ENCODE measurements around the gene PRKAR1A. TPM values are rescaled to one million over a fixed set of nuclear protein-coding genes. Genes with fewer than 3 reads are reported as not detected.

The PRKAR1A gene
- total RNA-seq, 1 donor from 2014 or later: 265 TPM

DNA sequence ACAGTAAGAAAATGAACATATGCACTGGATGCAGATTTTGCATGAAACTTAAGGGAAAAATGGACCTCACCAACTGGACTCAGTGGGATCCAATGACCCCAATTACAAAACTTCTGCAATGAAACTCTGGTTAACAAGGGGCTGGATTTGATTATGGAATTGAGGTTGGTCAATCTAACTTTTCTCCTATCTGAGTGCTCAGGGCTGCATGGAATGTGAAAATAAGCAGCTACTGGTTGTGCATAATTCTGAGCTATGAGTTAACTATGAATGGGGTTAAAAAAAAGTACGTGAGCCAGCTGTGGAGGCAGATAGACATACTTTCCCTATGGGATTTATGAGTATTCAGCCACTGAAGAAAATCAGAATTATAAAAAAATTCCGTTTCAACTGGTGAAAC, 79.8 kb downstream of the PRKAR1A start:
- Mint-ChIP-seq H3K9me3 (no peaks in the 10 kb centered on the region), H3K27me3 (ENCODE audit: low read depth) (peaks cover 35% of the 10 kb centered on the region), H3K4me1 (ENCODE audit: low read depth) (no peaks in the 10 kb centered on the region), H3K36me3 (ENCODE audit: low read depth) (no peaks in the 10 kb centered on the region), H3K4me3 (ENCODE audit: low read depth) (no peak overlapping the region), H3K27ac (no peak overlapping the region)
- intact Hi-C loops (cut with micrococcal nuclease): no loop called here
- DNase-seq (ENCODE audit: low spot score): no peak

DNA sequence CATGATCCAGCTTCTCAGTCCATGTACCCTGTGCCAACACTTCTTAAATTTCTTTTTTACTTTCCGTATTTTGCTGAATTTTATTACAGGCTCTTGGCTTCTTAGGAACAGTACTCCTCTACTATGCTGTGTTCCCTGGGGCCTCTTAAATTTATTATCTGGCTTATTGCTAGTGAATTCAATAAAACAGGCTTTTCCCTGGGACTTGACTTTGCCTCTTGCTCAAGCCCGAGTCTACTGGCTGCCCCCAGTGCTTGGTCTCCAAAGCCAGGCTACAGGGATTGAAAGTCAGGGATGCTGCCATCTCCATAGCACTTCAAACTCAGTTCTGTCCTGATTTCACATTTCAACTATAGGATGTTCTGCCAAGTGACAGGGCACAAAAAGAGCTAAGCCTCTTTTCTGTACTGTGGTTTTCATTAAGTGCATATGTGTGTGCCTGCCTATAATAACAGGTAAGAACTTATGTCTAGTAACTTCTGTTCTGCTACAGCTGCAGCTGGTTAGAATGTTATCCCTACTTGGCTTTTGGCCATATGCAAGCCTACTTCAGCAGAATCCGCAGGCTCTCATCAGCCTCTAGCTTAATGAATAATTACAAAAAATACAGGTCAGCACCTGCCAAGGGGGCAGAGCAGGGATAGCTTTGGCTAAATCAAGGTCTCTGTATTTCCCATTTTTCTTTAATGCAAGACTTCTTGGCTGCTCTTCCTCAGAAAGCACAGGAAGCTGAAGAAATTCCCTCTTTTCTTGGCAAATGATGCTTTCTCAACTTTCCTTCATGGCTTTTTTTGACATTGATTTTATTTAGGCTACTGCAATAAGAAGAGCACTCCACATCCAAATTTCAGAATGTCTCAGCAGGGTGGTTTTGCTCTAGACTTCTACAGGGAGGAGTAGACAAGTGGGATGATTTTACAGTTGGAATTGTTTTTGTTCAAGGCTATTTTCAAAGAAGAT, 80.7 kb downstream of the PRKAR1A start:
- H3K36me3 Mint-ChIP-seq (ENCODE audit: low read depth): no peaks in the 10 kb centered on the region

DNA sequence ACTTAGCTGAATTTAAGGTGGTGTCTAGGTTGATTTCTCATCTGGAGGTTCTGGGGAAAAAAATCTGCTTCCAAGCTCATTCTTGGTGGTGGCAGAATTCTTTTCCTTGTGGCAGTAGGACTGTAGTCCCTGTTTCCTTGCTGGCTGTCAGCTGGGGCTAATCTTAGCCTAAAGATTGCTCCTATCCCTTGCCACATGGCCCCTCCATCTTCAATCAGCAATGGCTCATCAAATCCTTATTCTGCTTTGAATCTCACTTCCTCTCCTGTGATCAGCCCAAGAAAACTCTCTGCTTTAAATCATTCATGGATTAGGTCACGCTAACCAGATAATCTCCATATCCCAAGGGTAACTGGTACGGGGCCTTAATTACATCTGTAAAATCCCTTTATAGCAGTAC, 82.3 kb downstream of the PRKAR1A start:
- H3K36me3 Mint-ChIP-seq (ENCODE audit: low read depth): no peaks in the 10 kb centered on the region
- no peak overlapping the region for H3K27ac Mint-ChIP-seq
- intact Hi-C loops (cut with micrococcal nuclease): no loop called here
- H3K4me3 Mint-ChIP-seq (ENCODE audit: low read depth): no peak overlapping the region
- H3K27me3 Mint-ChIP-seq (ENCODE audit: low read depth): peaks cover 55% of the 10 kb centered on the region
- H3K4me1 Mint-ChIP-seq (ENCODE audit: low read depth): no peaks in the 10 kb centered on the region
- no peak for DNase-seq (ENCODE audit: low spot score)
- no peaks in the 10 kb centered on the region for H3K9me3 Mint-ChIP-seq

More for the DNA sequence above, 80.7 kb downstream of the PRKAR1A start:
- H3K4me3 Mint-ChIP-seq (ENCODE audit: low read depth): no peak overlapping the region
- no peak overlapping the region for H3K27ac Mint-ChIP-seq
- intact Hi-C loops (cut with micrococcal nuclease): no loop called here
- DNase-seq (ENCODE audit: low spot score): no peak
- H3K4me1 Mint-ChIP-seq (ENCODE audit: low read depth): no peaks in the 10 kb centered on the region
- peaks cover 42% of the 10 kb centered on the region for H3K27me3 Mint-ChIP-seq (ENCODE audit: low read depth)
- no peaks in the 10 kb centered on the region for H3K9me3 Mint-ChIP-seq

DNA sequence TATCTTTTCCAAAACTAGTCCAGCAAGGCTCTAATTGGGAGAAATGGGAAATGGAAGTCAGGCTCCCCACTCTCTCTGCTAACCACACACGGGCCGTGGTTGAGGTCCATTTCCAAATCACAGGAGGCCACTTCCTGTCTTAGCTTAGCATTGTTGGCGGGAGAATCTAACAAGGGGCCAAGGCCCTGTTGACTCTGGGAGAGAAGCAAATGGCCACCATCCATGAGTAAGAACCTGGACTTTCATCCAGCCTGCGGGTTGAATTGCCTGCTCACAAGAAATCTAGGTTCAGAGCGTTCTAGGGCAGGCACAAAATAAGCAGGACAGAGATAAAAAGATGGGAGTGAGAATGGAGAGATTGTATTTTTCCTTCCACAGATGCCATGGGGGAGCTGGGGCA, 83.3 kb downstream of the PRKAR1A start:
- intact Hi-C loops (cut with micrococcal nuclease): no loop called here
- H3K4me1 Mint-ChIP-seq (ENCODE audit: low read depth): peaks cover 2% of the 10 kb centered on the region
- H3K27ac Mint-ChIP-seq: no peak overlapping the region
- H3K9me3 Mint-ChIP-seq: no peaks in the 10 kb centered on the region
- peaks cover 59% of the 10 kb centered on the region for H3K27me3 Mint-ChIP-seq (ENCODE audit: low read depth)
- H3K36me3 Mint-ChIP-seq (ENCODE audit: low read depth): no peaks in the 10 kb centered on the region
- no peak overlapping the region for H3K4me3 Mint-ChIP-seq (ENCODE audit: low read depth)
- no peak for DNase-seq (ENCODE audit: low spot score)

DNA sequence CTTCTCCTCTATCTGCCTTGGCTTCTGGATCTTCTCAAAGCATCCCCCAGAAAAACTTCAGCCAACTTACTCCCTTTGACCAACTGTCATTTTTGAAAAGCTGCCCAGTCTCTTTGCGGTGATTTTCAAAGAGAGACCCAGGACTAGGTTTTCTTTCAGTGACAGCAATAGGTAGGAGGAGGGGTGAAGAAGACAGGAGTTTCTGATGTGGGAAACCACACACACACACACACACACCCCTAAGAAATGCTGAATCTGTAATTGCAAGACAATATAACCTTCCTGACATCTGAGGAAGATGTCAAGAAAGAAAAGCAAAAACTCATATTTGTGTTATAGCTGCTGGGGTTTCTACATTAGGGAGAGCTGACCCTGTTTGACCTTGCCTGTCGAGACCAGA, 83.8 kb downstream of the PRKAR1A start:
- H3K27me3 Mint-ChIP-seq (ENCODE audit: low read depth): peaks cover 59% of the 10 kb centered on the region
- no peak overlapping the region for H3K4me3 Mint-ChIP-seq (ENCODE audit: low read depth)
- no peaks in the 10 kb centered on the region for H3K9me3 Mint-ChIP-seq
- H3K4me1 Mint-ChIP-seq (ENCODE audit: low read depth): peaks cover 2% of the 10 kb centered on the region
- no peak for DNase-seq (ENCODE audit: low spot score)
- intact Hi-C loops (cut with micrococcal nuclease): no loop called here
- no peaks in the 10 kb centered on the region for H3K36me3 Mint-ChIP-seq (ENCODE audit: low read depth)
- H3K27ac Mint-ChIP-seq: no peak overlapping the region

DNA sequence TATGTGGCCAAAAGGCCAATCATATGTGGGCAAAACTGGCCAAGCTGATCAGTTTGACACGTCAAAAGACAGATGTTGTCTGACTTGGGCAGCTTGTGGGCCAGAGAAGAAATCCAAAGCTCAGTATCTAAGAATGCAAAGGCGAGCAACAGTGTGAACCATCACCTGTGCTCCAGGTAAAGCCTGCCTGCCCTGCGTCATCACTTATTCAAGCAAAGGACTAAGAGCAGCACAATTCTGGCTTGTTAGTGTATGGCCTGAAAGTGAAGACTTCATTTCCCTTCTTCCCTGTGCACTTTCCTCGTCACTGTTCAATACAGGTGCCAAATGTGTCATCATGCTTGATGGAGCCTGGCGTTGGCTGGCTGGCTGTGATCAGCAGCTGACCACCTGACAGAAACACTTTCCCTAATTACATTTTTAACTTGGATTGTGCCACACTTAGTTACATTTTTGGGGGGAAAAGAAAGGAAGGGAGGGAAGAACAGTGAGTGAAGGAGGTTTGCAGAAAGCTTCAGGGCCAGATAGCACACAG, 84.2 kb downstream of the PRKAR1A start:
- no peak overlapping the region for H3K4me3 Mint-ChIP-seq (ENCODE audit: low read depth)
- H3K9me3 Mint-ChIP-seq: no peaks in the 10 kb centered on the region
- no peaks in the 10 kb centered on the region for H3K36me3 Mint-ChIP-seq (ENCODE audit: low read depth)
- H3K27me3 Mint-ChIP-seq (ENCODE audit: low read depth): peaks cover 59% of the 10 kb centered on the region
- intact Hi-C loops (cut with micrococcal nuclease): no loop called here
- peaks cover 2% of the 10 kb centered on the region for H3K4me1 Mint-ChIP-seq (ENCODE audit: low read depth)
- DNase-seq (ENCODE audit: low spot score): no peak
- H3K27ac Mint-ChIP-seq: no peak overlapping the region

DNA sequence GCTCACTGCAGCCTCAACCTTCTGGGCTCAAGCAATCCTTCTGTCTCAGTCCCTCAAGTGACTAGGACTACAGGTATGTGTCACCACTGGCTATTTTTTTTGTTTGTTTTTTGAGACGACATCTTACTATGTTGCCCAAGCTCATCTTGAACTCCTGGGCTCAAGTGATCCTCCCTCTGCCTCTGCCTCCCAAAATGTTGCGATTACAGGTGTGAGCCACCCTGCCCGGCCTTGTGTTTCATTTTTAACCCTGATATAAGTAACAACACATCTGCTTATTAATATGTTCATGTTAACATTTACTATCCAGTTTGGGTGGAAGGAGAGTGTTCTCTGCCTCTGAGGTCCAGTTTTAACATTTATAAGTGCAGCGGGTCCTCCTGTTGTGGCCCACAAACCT, 85.8 kb downstream of the PRKAR1A start:
- H3K27me3 Mint-ChIP-seq (ENCODE audit: low read depth): peaks cover 68% of the 10 kb centered on the region
- peaks cover 2% of the 10 kb centered on the region for H3K4me1 Mint-ChIP-seq (ENCODE audit: low read depth)
- no peak overlapping the region for H3K27ac Mint-ChIP-seq
- H3K9me3 Mint-ChIP-seq: no peaks in the 10 kb centered on the region
- no peak for DNase-seq (ENCODE audit: low spot score)
- H3K4me3 Mint-ChIP-seq (ENCODE audit: low read depth): no peak overlapping the region
- intact Hi-C loops (cut with micrococcal nuclease): no loop called here
- no peaks in the 10 kb centered on the region for H3K36me3 Mint-ChIP-seq (ENCODE audit: low read depth)

DNA sequence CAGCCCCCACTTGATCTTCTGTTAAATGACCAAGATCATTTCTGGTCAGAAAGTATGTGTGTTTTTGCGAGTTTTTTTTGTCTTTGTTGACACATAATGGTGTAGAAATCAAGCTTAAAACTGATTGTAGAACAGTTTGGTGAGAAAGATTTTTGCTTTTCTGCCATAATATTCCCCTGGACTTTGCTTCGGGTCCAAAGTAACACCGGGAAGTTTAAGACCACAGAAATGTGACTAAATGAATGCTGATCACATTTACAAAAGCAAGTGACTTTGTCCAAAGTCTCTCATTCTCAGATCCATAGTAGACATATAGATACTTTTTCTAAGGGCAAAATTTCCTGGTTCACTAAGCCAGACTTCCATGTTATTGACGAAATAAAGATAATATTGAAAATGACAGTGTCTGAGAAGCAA, 86.3 kb downstream of the PRKAR1A start:
- Mint-ChIP-seq H3K4me3 (ENCODE audit: low read depth) (no peak overlapping the region), H3K27ac (no peak overlapping the region), H3K36me3 (ENCODE audit: low read depth) (no peaks in the 10 kb centered on the region), H3K4me1 (ENCODE audit: low read depth) (peaks cover 2% of the 10 kb centered on the region), H3K9me3 (no peaks in the 10 kb centered on the region), H3K27me3 (ENCODE audit: low read depth) (peaks cover 71% of the 10 kb centered on the region)
- no peak for DNase-seq (ENCODE audit: low spot score)
- intact Hi-C loops (cut with micrococcal nuclease): no loop called here

DNA sequence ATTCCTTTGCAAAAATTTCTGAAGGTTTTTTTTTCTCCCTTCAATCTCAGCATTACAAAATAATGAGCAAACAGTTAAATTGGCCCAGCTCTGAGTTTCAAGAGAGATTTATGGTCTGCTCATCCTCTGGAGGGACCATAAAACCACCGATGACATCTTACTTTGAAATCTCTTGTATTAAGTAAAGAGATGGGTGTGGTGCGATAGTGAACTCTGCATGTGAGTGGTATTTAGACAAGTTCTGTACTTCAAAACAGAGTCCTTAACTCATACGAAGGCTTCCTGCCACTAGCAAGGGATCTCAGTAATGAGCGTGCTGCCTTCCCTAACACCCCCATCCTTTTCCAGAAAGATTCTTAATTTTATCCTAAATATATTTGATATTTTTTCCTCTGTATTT, 86.9 kb downstream of the PRKAR1A start:
- no peak overlapping the region for H3K4me3 Mint-ChIP-seq (ENCODE audit: low read depth)
- H3K36me3 Mint-ChIP-seq (ENCODE audit: low read depth): no peaks in the 10 kb centered on the region
- no peak overlapping the region for H3K27ac Mint-ChIP-seq
- H3K4me1 Mint-ChIP-seq (ENCODE audit: low read depth): peaks cover 2% of the 10 kb centered on the region
- DNase-seq (ENCODE audit: low spot score): no peak
- no peaks in the 10 kb centered on the region for H3K9me3 Mint-ChIP-seq
- peaks cover 74% of the 10 kb centered on the region for H3K27me3 Mint-ChIP-seq (ENCODE audit: low read depth)
- intact Hi-C loops (cut with micrococcal nuclease): no loop called here

DNA sequence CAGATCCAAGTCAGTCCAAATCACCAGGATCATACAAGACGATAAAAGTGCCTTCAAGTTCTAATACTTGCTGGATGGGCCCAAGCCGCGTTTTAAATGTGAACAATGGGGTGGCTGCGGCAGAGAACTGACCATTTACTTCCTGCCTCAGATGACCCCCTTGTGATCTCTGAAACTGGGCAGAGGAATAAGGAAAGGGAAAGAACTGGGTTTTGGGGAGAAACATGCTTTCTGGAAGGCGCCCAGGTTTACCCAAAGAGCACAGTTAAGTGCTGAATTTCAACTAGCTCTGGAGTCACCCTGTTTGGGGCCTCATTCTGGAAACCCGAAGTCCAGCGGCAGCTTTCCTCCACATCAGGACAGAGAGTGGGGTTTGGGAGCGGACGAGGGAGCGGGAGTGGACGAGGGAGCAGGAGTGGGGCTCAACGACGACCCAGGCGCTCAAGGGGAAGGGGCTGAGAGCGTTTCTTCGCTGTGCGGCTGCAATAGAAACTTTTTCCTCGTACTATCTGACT, 87.4 kb downstream of the PRKAR1A start:
- no peaks in the 10 kb centered on the region for H3K9me3 Mint-ChIP-seq
- no peak overlapping the region for H3K27ac Mint-ChIP-seq
- no peaks in the 10 kb centered on the region for H3K36me3 Mint-ChIP-seq (ENCODE audit: low read depth)
- intact Hi-C loops (cut with micrococcal nuclease): no loop called here
- DNase-seq (ENCODE audit: low spot score): no peak
- peaks cover 73% of the 10 kb centered on the region for H3K27me3 Mint-ChIP-seq (ENCODE audit: low read depth)
- H3K4me1 Mint-ChIP-seq (ENCODE audit: low read depth): peaks cover 2% of the 10 kb centered on the region
- H3K4me3 Mint-ChIP-seq (ENCODE audit: low read depth): peak overlapping the region; percentile 54

DNA sequence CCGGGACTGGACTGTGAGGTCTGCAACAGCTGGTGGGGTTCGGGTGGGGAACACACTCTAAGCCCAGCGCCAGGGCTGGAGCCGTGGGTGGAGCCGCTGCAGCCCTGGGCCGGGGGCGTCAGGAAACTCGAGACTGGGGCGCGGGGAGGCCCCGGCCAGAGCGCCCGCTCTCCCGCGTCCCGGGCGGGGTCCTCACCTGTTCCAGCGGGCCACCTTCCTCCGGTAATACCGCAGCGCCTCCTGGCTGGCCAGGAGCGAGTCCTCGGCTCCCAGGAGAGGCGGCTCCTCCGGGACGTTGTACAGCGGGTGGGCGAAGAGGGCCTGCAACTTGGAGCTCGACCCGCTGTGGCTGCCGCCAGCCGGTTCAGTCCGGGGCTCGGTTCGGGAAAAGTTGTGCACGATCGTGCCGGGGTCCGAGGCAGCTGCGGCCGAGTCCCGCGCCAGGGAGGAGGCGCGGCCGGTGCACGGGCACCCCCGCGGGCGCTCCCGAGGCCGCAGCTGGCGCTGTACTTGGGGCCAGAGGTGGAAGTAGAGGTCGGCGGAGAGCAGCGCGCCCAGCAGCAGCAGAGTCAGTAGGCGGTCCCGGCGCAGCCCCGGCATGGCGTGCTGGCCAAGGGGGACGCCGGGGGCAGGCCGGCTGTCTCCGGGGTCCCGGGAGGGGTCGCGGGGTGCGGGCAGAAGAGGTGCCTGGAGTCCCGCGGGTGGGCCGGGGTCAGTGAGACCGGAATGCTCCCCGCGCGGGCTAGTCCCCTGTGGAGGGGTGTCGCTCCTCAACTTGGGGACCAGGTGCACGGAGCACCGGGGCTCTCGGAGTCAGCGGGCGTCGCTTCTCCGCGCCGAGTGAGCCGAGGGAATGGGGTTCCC, 88.1 kb downstream of the PRKAR1A start:
- no peaks in the 10 kb centered on the region for H3K36me3 Mint-ChIP-seq (ENCODE audit: low read depth)
- peaks cover 71% of the 10 kb centered on the region for H3K27me3 Mint-ChIP-seq (ENCODE audit: low read depth)
- H3K9me3 Mint-ChIP-seq: no peaks in the 10 kb centered on the region
- intact Hi-C loops (cut with micrococcal nuclease): no loop called here
- peak overlapping the region; percentile 54 for H3K4me3 Mint-ChIP-seq (ENCODE audit: low read depth)
- no peak for DNase-seq (ENCODE audit: low spot score)
- no peak overlapping the region for H3K27ac Mint-ChIP-seq
- peaks cover 2% of the 10 kb centered on the region for H3K4me1 Mint-ChIP-seq (ENCODE audit: low read depth)

All from activated T-helper 2 cell treated with anti-CD3 and anti-CD28 coated beads, Interferon-gamma antibody, Interleukin-2, Interleukin-4, amounts not matched to agents 10 μg/mL and 5 μg/mL and 100 μg/mL, durations not matched to agents 14 hours and 24 hours and 36 hours (primary cell).